Liver (tissue), 9 donors: ENCODE data around the gene CD244. TPM values are rescaled to one million over a fixed set of nuclear protein-coding genes. Genes with fewer than 3 reads are reported as not detected.

ENCODE experiments used
- DNase-seq: peaks from one replicate; pipeline ENCODE4 v3.0.0-alpha.2; 2017; ENCODE audit warnings: low spot score
- H3K27ac ChIP-seq, 2 donors: one replicate each; pipeline ENCODE4 v1.7.0; 2013; ENCODE audit warnings: inconsistent platforms in 2 of 2, low read length in 2 of 2, control low read depth in 1 of 2, low read depth in 1 of 2, mild to moderate bottlenecking in 1 of 2
- H3K27me3 ChIP-seq, 4 donors: one replicate each; pipeline versions ENCODE4 v1.6.1 to v1.7.0; 2013; ENCODE audit warnings: low read length in 3 of 4, inconsistent platforms in 1 of 4, mild to moderate bottlenecking in 1 of 4, moderate library complexity in 1 of 4; ENCODE audit not compliant: control insufficient read depth in 4 of 4, insufficient read depth in 4 of 4
- H3K36me3 ChIP-seq, 4 donors: one replicate each; pipeline versions ENCODE4 v1.6.1 to v1.7.0; 2013; ENCODE audit warnings: low read length in 3 of 4, mild to moderate bottlenecking in 3 of 4, low read depth in 1 of 4, moderate library complexity in 1 of 4; ENCODE audit not compliant: control insufficient read depth in 4 of 4, insufficient read depth in 3 of 4
- H3K4me1 ChIP-seq, 4 donors: one replicate each; pipeline versions ENCODE4 v1.6.1 to v1.7.0; 2013; ENCODE audit warnings: low read length in 3 of 4, mild to moderate bottlenecking in 3 of 4, moderate library complexity in 1 of 4; ENCODE audit not compliant: control insufficient read depth in 4 of 4, insufficient read depth in 4 of 4
- H3K4me3 ChIP-seq, 3 donors: one replicate each; pipeline versions ENCODE4 v1.6.1 to v1.7.0; 2013; ENCODE audit warnings: low read length in 3 of 3, control low read depth in 1 of 3, low read depth in 1 of 3, mild to moderate bottlenecking in 1 of 3
- H3K9ac ChIP-seq, 2 donors: one replicate each; pipeline ENCODE4 v1.7.0; 2013; ENCODE audit warnings: low read length in 2 of 2, mild to moderate bottlenecking in 2 of 2, moderate library complexity in 2 of 2, control low read depth in 1 of 2, low read depth in 1 of 2
- H3K9me3 ChIP-seq, 4 donors: one replicate each; pipeline versions ENCODE4 v1.6.1 to v1.7.0; 2013; ENCODE audit warnings: low read length in 3 of 4; ENCODE audit not compliant: control insufficient read depth in 4 of 4
- CTCF ChIP-seq: fragments of 150-350 bp; IDR thresholded peaks from 2 replicates; pipeline ENCODE4 v1.5.1; 2017; ENCODE audit warnings: improper control_type of control experiment, low read depth, low read length; ENCODE audit not compliant: missing input control
- EGR1 ChIP-seq, 2 donors: IDR thresholded peaks; 2 replicates each; pipeline ENCODE4 v1.6.1; 2016 to 2018; ENCODE audit warnings: antibody characterized with exemption in 2 of 2, low read depth in 2 of 2
- FOXA1 ChIP-seq: IDR thresholded peaks from 2 replicates; pipeline ENCODE4 v1.6.1; 2016; ENCODE audit warnings: antibody characterized with exemption
- FOXA2 ChIP-seq: IDR thresholded peaks from 2 replicates; pipeline ENCODE4 v1.6.1; 2016; ENCODE audit warnings: antibody characterized with exemption
- GABPA ChIP-seq, 2 donors: IDR thresholded peaks in 1 of 2; conservative IDR thresholded peaks in 1 of 2; 2 replicates each; pipeline ENCODE4 v1.6.1; 2016; ENCODE audit warnings: antibody characterized with exemption in 2 of 2, mild to moderate bottlenecking in 1 of 2, moderate library complexity in 1 of 2
- JUND ChIP-seq, 2 donors: IDR thresholded peaks; 2 replicates each; pipeline ENCODE4 v1.6.1; 2016; ENCODE audit warnings: antibody characterized with exemption in 2 of 2
- MAX ChIP-seq: IDR thresholded peaks from 2 replicates; pipeline ENCODE4 v1.6.1; 2016; ENCODE audit warnings: antibody characterized with exemption
- NR2F2 ChIP-seq: IDR thresholded peaks from 2 replicates; pipeline ENCODE4 v1.6.1; 2016; ENCODE audit warnings: antibody characterized with exemption
- RAD21 ChIP-seq, 2 donors: IDR thresholded peaks; 2 replicates each; pipeline ENCODE4 v1.6.1; 2016; ENCODE audit warnings: antibody characterized with exemption in 2 of 2, mild to moderate bottlenecking in 2 of 2
- REST ChIP-seq: IDR thresholded peaks from 2 replicates; pipeline ENCODE4 v1.6.1; 2016; ENCODE audit warnings: antibody characterized with exemption, mild to moderate bottlenecking
- RXRA ChIP-seq, 2 donors: IDR thresholded peaks; 2 replicates each; pipeline ENCODE4 v1.6.1; 2017 to 2018; ENCODE audit warnings: antibody characterized with exemption in 2 of 2, mild to moderate bottlenecking in 1 of 2
- SP1 ChIP-seq: IDR thresholded peaks from 2 replicates; pipeline ENCODE4 v1.6.1; 2018; ENCODE audit warnings: antibody characterized with exemption, mild to moderate bottlenecking
- WGBS: extraction: QIAGEN DNeasy Blood & Tissue Kit; methylation state at CpG from one replicate; pipeline ENCODE4 v1.1.7; 2013; 5-methylcytosine and 5-hydroxymethylcytosine counted together
- polyA plus RNA-seq, 2 donors: library from polyadenylated mRNA; stranded (reverse) in 1 of 2; unstranded in 1 of 2; fragments of 200-250 nt in 1 of 2; fragments of >200 nt in 1 of 2; fragmentation: Nextera tagmentation in 1 of 2; extraction: Ambion mirVana in 1 of 2; gene quantifications; one replicate each; pipeline versions ENCODE4 v1.2.1 to v1.2.3, GENCODE V29; 2013 to 2015
- total RNA-seq, 2 donors: library from RNA; depleted of rRNA; stranded (reverse); fragments of >200 nt; gene quantifications; one replicate each; pipeline ENCODE4 v1.2.3, GENCODE V29; 2014
- TF ChIP-seq, protein P1 (sequence below): IDR thresholded peaks from 2 replicates; pipeline ENCODE4 v1.6.1; 2016; ENCODE audit warnings: antibody characterized with exemption
- donor health status: healthy.
- donor health status: healthy.
- donor health status: healthy.
- donor health status: healthy.
- donor health status: healthy.

CD244 gene
- total and polyA plus RNA-seq, 4 donors: 0.85 to 6.6 (median 1.8) TPM

DNA sequence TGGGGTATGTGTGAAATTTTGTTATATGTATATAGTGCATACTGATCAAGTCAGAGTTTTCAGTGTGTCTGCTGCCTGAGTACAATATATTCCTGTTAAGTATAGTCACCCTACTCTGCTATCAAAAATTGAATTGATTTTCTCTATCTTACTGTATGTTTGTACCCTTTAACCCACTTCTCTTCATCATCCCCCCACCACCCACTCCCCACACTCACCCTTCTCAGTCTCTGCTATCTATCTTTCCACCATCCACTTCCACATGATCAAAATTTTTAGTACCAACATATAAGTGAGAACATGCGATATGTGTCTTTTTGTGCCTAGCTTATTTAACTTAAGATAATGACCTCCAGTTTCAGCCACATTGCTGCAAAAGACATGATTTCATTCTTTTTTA lies 62.5 kb downstream of the CD244 start:
- no peaks in the 10 kb centered on the region for H3K36me3 ChIP-seq
- H3K27ac ChIP-seq: no peak overlapping the region
- H3K4me1 ChIP-seq: no peaks in the 10 kb centered on the region
- H3K4me3 ChIP-seq: no peak overlapping the region
- H3K9ac ChIP-seq: no peak overlapping the region
- DNase-seq: no peak
- 98% methylated on average over 1 of the region's 1 CpG for WGBS
- no peaks in the 10 kb centered on the region for H3K9me3 ChIP-seq
- no peak for TF ChIP-seq CTCF
- H3K27me3 ChIP-seq: no peaks in the 10 kb centered on the region

- TF ChIP-seq JUND (IDR thresholded peaks at IDR 0.05) (no peak), EGR1 (IDR thresholded peaks at IDR 0.05; ENCODE audit: low read depth in 2 of 2) (no peak), RXRA (IDR thresholded peaks at IDR 0.05) (no peak), RAD21 (IDR thresholded peaks at IDR 0.05) (no peak), FOXA2 (no peak), NR2F2 (no peak), GABPA (IDR thresholded peaks at IDR 0.05 in 1 of 2, conservative IDR thresholded peaks at IDR 0.05 in 1 of 2) (no peak), CTCF (no peak), FOXA1 (no peak), MAX (no peak), SP1 (no peak), REST (no peak)
- TF ChIP-seq, protein P1, sequence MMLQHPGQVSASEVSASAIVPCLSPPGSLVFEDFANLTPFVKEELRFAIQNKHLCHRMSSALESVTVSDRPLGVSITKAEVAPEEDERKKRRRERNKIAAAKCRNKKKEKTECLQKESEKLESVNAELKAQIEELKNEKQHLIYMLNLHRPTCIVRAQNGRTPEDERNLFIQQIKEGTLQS: no peak
- no peak overlapping the region for H3K27ac ChIP-seq
- no peak overlapping the region for H3K4me3 ChIP-seq
- DNase-seq: no peak
- no peaks in the 10 kb centered on the region for H3K36me3 ChIP-seq
- WGBS: 87% methylated on average over 5 of the region's 5 CpGs
- H3K9ac ChIP-seq: no peak overlapping the region
- no peaks in the 10 kb centered on the region for H3K27me3 ChIP-seq
- no peaks in the 10 kb centered on the region for H3K4me1 ChIP-seq
- H3K9me3 ChIP-seq: peaks cover 0 to 3% (median 0%) of the 10 kb centered on the region in 4 donors
Measured at GRCh38 chr1:160799641-160800040, 63.0 kb downstream of the CD244 start.
